GM21526 (cell line): Measurements from ENCODE around the gene CXorf51B.
"Not testable (repeated sequence)": the region's sequence is repeated elsewhere in the genome, so short reads cannot be mapped to it uniquely, and the experiment has no call there.

Experiments
- ATAC-seq: cut with Tn5 transposase; IDR thresholded peaks from one replicate; pipeline ENCODE4 v1.9.1; 2021; ENCODE audit warnings: moderate library complexity; ENCODE audit not compliant: unreplicated experiment, low FRiP score

The CXorf51B gene

DNA sequence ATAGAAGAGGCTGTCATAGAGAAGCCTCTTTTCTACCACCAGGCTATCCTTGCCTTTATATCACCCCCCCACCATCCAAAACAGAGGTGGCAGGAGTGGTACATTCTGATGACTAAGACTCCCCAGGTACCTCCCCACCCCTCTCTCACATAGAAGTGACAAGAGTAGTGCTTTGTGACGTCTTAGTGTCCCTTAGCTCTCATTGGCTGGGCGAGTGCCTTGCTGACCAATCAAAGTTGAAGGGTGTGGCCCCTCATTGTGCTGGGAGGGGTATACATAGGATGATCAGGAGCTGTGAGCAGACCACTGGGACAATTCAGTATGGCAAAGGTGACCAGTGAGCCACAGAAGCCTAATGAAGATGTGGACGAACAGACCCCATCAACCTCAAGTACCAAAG is at the start of gene CXorf51B:
Gene CXorf51B, plus strand, starts transcription at position 301 of the 400 bp plus-strand sequence. Its CDS starts 21 bp downstream, at position 322.
- ATAC-seq: not testable (repeated sequence)

DNA sequence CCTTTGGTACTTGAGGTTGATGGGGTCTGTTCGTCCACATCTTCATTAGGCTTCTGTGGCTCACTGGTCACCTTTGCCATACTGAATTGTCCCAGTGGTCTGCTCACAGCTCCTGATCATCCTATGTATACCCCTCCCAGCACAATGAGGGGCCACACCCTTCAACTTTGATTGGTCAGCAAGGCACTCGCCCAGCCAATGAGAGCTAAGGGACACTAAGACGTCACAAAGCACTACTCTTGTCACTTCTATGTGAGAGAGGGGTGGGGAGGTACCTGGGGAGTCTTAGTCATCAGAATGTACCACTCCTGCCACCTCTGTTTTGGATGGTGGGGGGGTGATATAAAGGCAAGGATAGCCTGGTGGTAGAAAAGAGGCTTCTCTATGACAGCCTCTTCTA is 5.1 kb downstream of the CXorf51B start, which contains the start of gene CXorf51A:
Gene CXorf51A, minus strand, starts transcription at position 101 of the 400 bp plus-strand sequence. Its CDS starts 21 bp downstream, at position 80.
- not testable (repeated sequence) for ATAC-seq

DNA sequence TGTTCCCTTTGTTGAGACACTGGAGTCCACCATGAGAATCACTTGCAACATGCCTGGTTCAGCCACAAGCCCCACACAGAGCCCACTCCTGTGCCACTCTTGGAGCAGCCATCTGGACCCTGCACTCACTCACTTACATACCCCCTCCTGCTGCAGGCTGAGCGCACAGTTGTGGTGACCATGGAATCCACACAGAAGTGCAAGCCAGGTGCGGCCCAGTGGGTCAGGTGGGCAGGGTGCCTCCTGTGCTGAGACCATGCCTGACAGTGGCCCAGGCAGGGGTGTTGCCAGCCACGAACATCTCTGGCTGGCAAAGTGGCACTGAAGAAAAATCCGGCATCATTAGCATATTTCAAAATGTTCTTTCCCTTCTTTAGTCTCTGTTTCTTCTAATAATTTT is 22.4 kb downstream of the CXorf51B start:
- no peak for ATAC-seq

DNA sequence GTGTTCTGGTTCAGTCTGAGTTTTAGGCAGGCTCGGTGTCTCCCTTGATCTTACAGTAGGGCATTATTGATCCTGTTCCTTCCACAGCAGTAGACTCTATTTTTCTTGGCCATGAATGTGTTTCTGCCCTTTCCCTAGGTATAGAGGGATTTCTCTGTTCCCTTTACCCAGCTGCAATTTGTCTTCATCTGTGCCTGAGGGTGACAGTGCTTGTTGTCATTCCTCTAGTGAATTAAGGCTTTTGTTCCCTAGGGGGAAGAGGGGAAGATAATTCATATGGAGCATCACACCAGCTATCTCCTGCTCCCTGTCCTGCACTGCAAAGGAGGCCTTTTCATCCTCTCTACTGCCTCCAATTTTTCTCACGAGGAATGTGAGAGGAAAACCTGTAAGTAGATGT is 44.7 kb downstream of the CXorf51B start:
- no peak for ATAC-seq
